GM21576 (cell line): ENCODE data around the gene TBC1D22A.

Experiments used
- ATAC-seq: cut with Tn5 transposase; IDR thresholded peaks from one replicate; pipeline ENCODE4 v1.9.1; 2021; ENCODE audit warnings: mild to moderate bottlenecking, moderate library complexity; ENCODE audit not compliant: unreplicated experiment

The TBC1D22A gene

GRCh38 chr22:46876357-46876934, 114.0 kb downstream of the TBC1D22A start:
- no peak for ATAC-seq

- no peak for ATAC-seq
Observed at GRCh38 chr22:46878191-46878948, 115.9 kb downstream of the TBC1D22A start.

GRCh38 chr22:46879083-46879482, 116.6 kb downstream of the TBC1D22A start:
- no peak for ATAC-seq

- ATAC-seq = no peak
Observed at GRCh38 chr22:46881373-46882118, 119.1 kb downstream of the TBC1D22A start.

- ATAC-seq = no peak
Observed at GRCh38 chr22:46883092-46883910, 120.9 kb downstream of the TBC1D22A start.

GRCh38 chr22:46884365-46884764, 121.9 kb downstream of the TBC1D22A start:
- ATAC-seq = no peak

GRCh38 chr22:46887978-46888377, 125.5 kb downstream of the TBC1D22A start:
- no peak for ATAC-seq

GRCh38 chr22:46890819-46891218, 128.4 kb downstream of the TBC1D22A start:
- ATAC-seq = no peak

GRCh38 chr22:46891382-46891951, 129.0 kb downstream of the TBC1D22A start:
- ATAC-seq = no peak

- ATAC-seq = no peak
Observed at GRCh38 chr22:46892866-46893265, 130.4 kb downstream of the TBC1D22A start.

GRCh38 chr22:46893281-46894020, 131.0 kb downstream of the TBC1D22A start:
- ATAC-seq = no peak

- ATAC-seq = no peak
Observed at GRCh38 chr22:46894081-46894671, 131.7 kb downstream of the TBC1D22A start.

GRCh38 chr22:46894851-46895640, 132.6 kb downstream of the TBC1D22A start:
- ATAC-seq = no peak

- ATAC-seq = no peak
Observed at GRCh38 chr22:46895753-46896152, 133.3 kb downstream of the TBC1D22A start.

- ATAC-seq = no peak
Observed at GRCh38 chr22:46896166-46896565, 133.7 kb downstream of the TBC1D22A start.

- no peak for ATAC-seq
Observed at GRCh38 chr22:46896568-46897245, 134.3 kb downstream of the TBC1D22A start.

- ATAC-seq = no peak
Observed at GRCh38 chr22:46897246-46897623, 134.8 kb downstream of the TBC1D22A start.

- no peak for ATAC-seq
Observed at GRCh38 chr22:46900549-46900948, 138.1 kb downstream of the TBC1D22A start.
